K562 (cell line): ENCODE measurements around the gene ANKRD60. TPM values are rescaled to one million over a fixed set of nuclear protein-coding genes. Genes with fewer than 3 reads are reported as not detected.

Experiments used
- ATAC-seq: fragments of 200-7000 bp; cut with Tn5 transposase; 3 replicates; pipeline ENCODE4 v1.9.1; 2020; ENCODE audit warnings: moderate library complexity
- BruUV-seq: library from RNA; stranded (reverse); fragments of 400-500 nt; replicated peaks from 2 replicates; lab custom pipeline; 2021; lab: Mats Ljungman, UMichigan
- CTCF ChIA-PET: fragments of 300-600 bp; formaldehyde crosslinking; extraction: SDS; loops from one replicate; lab custom pipeline; 2021; ENCODE audit warnings: low intra/inter-chr PET ratio; lab: Yijun Ruan, JAX
- POLR2A ChIA-PET: fragments of 300-600, 350-650 bp; sonication (Branson Sonifier 250); formaldehyde crosslinking; extraction: SDS; loops from one replicate; lab custom pipeline; 2021; ENCODE audit warnings: antibody characterized with exemption, inconsistent platforms; lab: Yijun Ruan, JAX
- DNase-seq, 4 experiments: peaks; one replicate each; pipeline versions ENCODE4 v3.0.0 to v3.0.0-alpha.2; 2011 to 2018; ENCODE audit warnings: low spot score in 3 of 4, mixed read lengths in 3 of 4; ENCODE audit errors: extremely low read depth in 1 of 4
- FAIRE-seq: peaks from 2 replicates; lab custom pipeline; 2011; peaks lifted over from hg19 to GRCh38; lab: Jason Lieb, UNC
- H2AFZ ChIP-seq: 2 replicates; pipeline ENCODE4 v1.6.0; 2011; ENCODE audit warnings: low read depth, low read length, control low read depth, inconsistent platforms
- H3K27ac ChIP-seq: fragments of 200-600 bp; 3 replicates; pipeline ENCODE4 v1.8.0; 2011; ENCODE audit warnings: low read depth, mild to moderate bottlenecking, control low read depth, inconsistent platforms, low read length, moderate library complexity, mixed read lengths; ENCODE audit errors: extremely low read depth
- H3K27me3 ChIP-seq, 2 experiments: fragments of 300-600 bp in 1 of 2; 2 replicates in 1 of 2; 3 replicates in 1 of 2; pipeline versions ENCODE4 v1.6.0 to v1.8.0; 2011; ENCODE audit warnings: inconsistent platforms in 2 of 2, low read length in 2 of 2, mild to moderate bottlenecking in 1 of 2, mixed read lengths in 1 of 2, moderate library complexity in 1 of 2; ENCODE audit not compliant: control insufficient read depth in 2 of 2, insufficient read depth in 2 of 2
- H3K36me3 ChIP-seq: fragments of 300-600 bp; 3 replicates; pipeline ENCODE4 v1.8.0; 2011; ENCODE audit warnings: mild to moderate bottlenecking, low read length, inconsistent platforms; ENCODE audit not compliant: control insufficient read depth, insufficient read depth
- H3K4me1 ChIP-seq, 2 experiments: fragments of 200-600 bp in 1 of 2; replicated peaks in 1 of 2; 2 replicates in 1 of 2; 3 replicates in 1 of 2; pipeline versions ENCODE4 v1.5.1 to v1.8.0; 2011; ENCODE audit warnings: inconsistent platforms in 2 of 2, low read length in 2 of 2, mild to moderate bottlenecking in 1 of 2, mixed read lengths in 1 of 2, moderate library complexity in 1 of 2; ENCODE audit not compliant: control insufficient read depth in 2 of 2, insufficient read depth in 2 of 2
- H3K4me2 ChIP-seq: 2 replicates; pipeline ENCODE4 v1.6.1; 2011; ENCODE audit warnings: low read length, control low read depth, inconsistent platforms, mixed read lengths; ENCODE audit not compliant: insufficient read depth
- H3K4me3 ChIP-seq: fragments of 200-600 bp; sonication (generic), shearing (Covaris generic); 2 replicates; pipeline ENCODE4 v1.5.1; 2016; ENCODE audit warnings: control low read depth, inconsistent platforms
- H3K79me2 ChIP-seq: fragments of 200-600 bp; 3 replicates; pipeline ENCODE4 v1.8.0; 2011; ENCODE audit warnings: low read length, inconsistent platforms; ENCODE audit not compliant: control insufficient read depth, insufficient read depth
- H3K9ac ChIP-seq, 2 experiments: 2 replicates each; pipeline versions ENCODE4 v1.6.0 to v1.6.1; 2011; ENCODE audit warnings: low read depth in 2 of 2, low read length in 2 of 2, control low read depth in 1 of 2, inconsistent platforms in 1 of 2, mild to moderate bottlenecking in 1 of 2, mixed read lengths in 1 of 2; ENCODE audit not compliant: insufficient read depth in 1 of 2
- H3K9me1 ChIP-seq: one replicate; pipeline ENCODE4 v1.6.0; 2011; ENCODE audit warnings: inconsistent platforms, mild to moderate bottlenecking, low read length, moderate library complexity; ENCODE audit not compliant: control insufficient read depth, insufficient read depth
- H3K9me3 ChIP-seq: replicated peaks from 2 replicates; pipeline ENCODE4 v1.5.1; 2011; ENCODE audit warnings: low read depth, low read length, inconsistent platforms; ENCODE audit not compliant: control insufficient read depth, insufficient read depth
- H4K20me1 ChIP-seq: replicated peaks from 2 replicates; pipeline ENCODE4 v1.6.1; 2011; ENCODE audit warnings: low read length, inconsistent platforms, mixed read lengths; ENCODE audit not compliant: control insufficient read depth, insufficient read depth
- ATF1 ChIP-seq, 2 experiments: fragments of 450-650 bp in 1 of 2; IDR thresholded peaks; 2 replicates each; pipeline ENCODE4 v1.6.1; 2016; ENCODE audit warnings: missing compliant biosample characterization in 1 of 2, missing genetic modification characterization in 1 of 2
- COPS2 ChIP-seq: fragments of 450-650 bp; conservative IDR thresholded peaks from 2 replicates; pipeline ENCODE4 v1.6.1; 2016; ENCODE audit warnings: mild to moderate bottlenecking, moderate library complexity
- ELF2 ChIP-seq: fragments of 250-450 bp; sonication (Bioruptor Pico); IDR thresholded peaks from 2 replicates; pipeline ENCODE4 v1.5.0; 2021; ENCODE audit warnings: mild to moderate bottlenecking
- KLF16 ChIP-seq: IDR thresholded peaks from 2 replicates; pipeline ENCODE4 v1.6.1; 2016; ENCODE audit warnings: antibody characterized with exemption
- LCOR ChIP-seq: sonication (generic); formaldehyde crosslinking; IDR thresholded peaks from 2 replicates; pipeline ENCODE4 v1.8.0; 2022; ENCODE audit warnings: mild to moderate bottlenecking, missing genetic modification reagents
- SIN3A ChIP-seq, 2 experiments: fragments of 150-350 bp in 1 of 2; IDR thresholded peaks; 2 replicates each; pipeline ENCODE4 v1.6.1; 2011 to 2016; ENCODE audit warnings: borderline replicate concordance in 2 of 2, low read depth in 2 of 2, low read length in 2 of 2, mild to moderate bottlenecking in 2 of 2, moderate library complexity in 2 of 2; ENCODE audit not compliant: control insufficient read depth in 1 of 2
- WGBS: fragments of 100-300 bp; shearing (Covaris generic); methylation state at CpG from one replicate; pipeline ENCODE4 v1.1.6; 2016; ENCODE audit warnings: low coverage, mixed read lengths; ENCODE audit not compliant: insufficient coverage; ENCODE audit errors: missing lambda C conversion rate; 5-methylcytosine and 5-hydroxymethylcytosine counted together
- in situ Hi-C: fragments of 300-500 bp; cut with MboI; formaldehyde crosslinking; loops from 4 replicates; pipeline ENCODE4 v1.15.0; 2018; ENCODE audit warnings: inconsistent platforms, mixed read lengths
- intact Hi-C: fragments of 100-400 bp; cut with micrococcal nuclease; formaldehyde crosslinking; loops from 2 replicates; pipeline ENCODE4 v1.14.2; 2022
- polyA plus RNA-seq, 8 experiments: library from polyadenylated mRNA; depleted of rRNA in 4 of 8; stranded (reverse) in 5 of 8; unstranded in 3 of 8; fragments of >200 nt; fragmentation: Nextera tagmentation in 2 of 8; fragmentation: Illumina TruSeq in 1 of 8; extraction: Ambion mirVana in 2 of 8; extraction: Trizol in 1 of 8; gene quantifications; 2 replicates each; pipeline versions ENCODE4 v1.2.1 to v1.2.3, GENCODE V29; 2011 to 2014; ENCODE audit warnings: inconsistent platforms in 1 of 8, missing spikeins in 1 of 8
- total RNA-seq, 7 experiments: library from RNA; depleted of rRNA in 6 of 7; stranded (reverse); fragments of >200 nt in 6 of 7; fragmentation: Illumina TruSeq in 2 of 7; extraction: Trizol in 2 of 7; gene quantifications; 2 replicates each; pipeline versions ENCODE4 v1.2.1 to v1.2.3, GENCODE V29; 2011 to 2021; ENCODE audit warnings: low replicate concordance in 1 of 7
- TF ChIP-seq, protein P1 (sequence below): fragments of 250-450 bp; sonication (Bioruptor Pico); IDR thresholded peaks from 2 replicates; pipeline ENCODE4 v1.4.0; 2020; ENCODE audit warnings: mild to moderate bottlenecking, moderate library complexity, borderline replicate concordance
- TF ChIP-seq, protein P2 (sequence below): fragments of 450-650 bp; conservative IDR thresholded peaks from 2 replicates; pipeline ENCODE4 v1.6.1; 2016; ENCODE audit warnings: missing genetic modification characterization, low read depth, mild to moderate bottlenecking, missing compliant biosample characterization, moderate library complexity
- TF ChIP-seq, protein P3 (sequence below), 2 experiments: fragments of 450-650 bp in 1 of 2; IDR thresholded peaks; 2 replicates each; pipeline ENCODE4 v1.6.1; 2011 to 2017; ENCODE audit warnings: low read depth in 2 of 2, antibody characterized with exemption in 1 of 2, borderline replicate concordance in 1 of 2, low read length in 1 of 2, mild to moderate bottlenecking in 1 of 2, mixed read lengths in 1 of 2; ENCODE audit not compliant: control insufficient read depth in 1 of 2
- TF ChIP-seq, protein P4 (sequence below): fragments of 250-450 bp; sonication (Bioruptor Pico); IDR thresholded peaks from 2 replicates; pipeline ENCODE4 v1.9.0; 2021; ENCODE audit warnings: mild to moderate bottlenecking
- TF ChIP-seq, protein P5 (sequence below): fragments of 450-650 bp; IDR thresholded peaks from one replicate; pipeline ENCODE4 v1.6.1; 2018; ENCODE audit warnings: mild to moderate bottlenecking, moderate library complexity; ENCODE audit not compliant: partially characterized antibody

Gene ANKRD60
- total and polyA plus RNA-seq, 9 of the 15 experiments (the other 6 are each of a cell fraction or from before 2014, with no cell fraction given) = not detected

DNA sequence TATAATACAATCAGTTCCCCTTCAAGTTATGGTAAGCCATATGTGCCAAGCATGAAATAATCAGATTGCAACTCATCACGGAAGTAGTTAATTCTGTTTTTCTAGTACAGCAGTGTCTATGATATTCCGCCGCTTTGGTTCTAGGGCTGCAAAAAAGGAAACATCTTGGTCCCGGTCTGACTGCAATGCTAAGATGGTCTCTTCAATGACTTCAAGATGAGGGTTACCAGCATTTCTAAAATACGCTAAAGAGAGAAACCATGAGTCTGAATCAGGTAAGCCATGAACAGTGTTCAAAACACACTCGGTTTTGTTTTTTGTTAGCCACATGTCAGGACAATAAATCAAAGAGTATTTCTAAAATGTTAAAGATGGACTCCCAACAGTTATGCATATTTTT lies 3.2 kb upstream of the ANKRD60 start:
- Histone ChIP-seq H3K27me3 (peaks cover 16 to 26% of the 10 kb centered on the region in 2 experiments), H3K9me3 (no peaks in the 10 kb centered on the region), H3K4me2 (no peak overlapping the region), H3K4me3 (no peak overlapping the region), H3K9ac (no peak overlapping the region), H3K36me3 (no peaks in the 10 kb centered on the region), H3K4me1 (peaks cover 0 to 10% of the 10 kb centered on the region in 2 experiments; a peak in 2 of 5 replicates), H3K27ac (no peak overlapping the region), H3K9me1 (no peaks in the 10 kb centered on the region), H2AFZ (no peak overlapping the region), H3K79me2 (no peaks in the 10 kb centered on the region), H4K20me1 (0 out of 2 replicates have a peak, but pooled peaks cover 4% of the 10 kb centered on the region)
- FAIRE-seq (no peak), DNase-seq (no peak), ATAC-seq (no peak)
- in situ Hi-C loops = loop anchor here (25.0 kb wide), 2 partner anchors 406 to 581 kb away; no protein-coding TSS in a partner anchor
- BruUV-seq = no TSS peak
- 50% methylated on average over 6 of the region's 6 CpGs for WGBS
- intact Hi-C loops = loop anchor here (10.0 kb wide), 2 partner anchors 423 to 603 kb away; partner anchors contain the start of gene STX16
- CTCF ChIA-PET = no interaction called here
- POLR2A ChIA-PET = no interaction called here
- TF ChIP-seq SIN3A (IDR thresholded peaks at IDR 0.05; ENCODE audit: borderline replicate concordance in 2 of 2, control insufficient read depth in 1 of 2, low read depth in 2 of 2, low read length in 2 of 2) = no peak
- TF ChIP-seq, protein P1, sequence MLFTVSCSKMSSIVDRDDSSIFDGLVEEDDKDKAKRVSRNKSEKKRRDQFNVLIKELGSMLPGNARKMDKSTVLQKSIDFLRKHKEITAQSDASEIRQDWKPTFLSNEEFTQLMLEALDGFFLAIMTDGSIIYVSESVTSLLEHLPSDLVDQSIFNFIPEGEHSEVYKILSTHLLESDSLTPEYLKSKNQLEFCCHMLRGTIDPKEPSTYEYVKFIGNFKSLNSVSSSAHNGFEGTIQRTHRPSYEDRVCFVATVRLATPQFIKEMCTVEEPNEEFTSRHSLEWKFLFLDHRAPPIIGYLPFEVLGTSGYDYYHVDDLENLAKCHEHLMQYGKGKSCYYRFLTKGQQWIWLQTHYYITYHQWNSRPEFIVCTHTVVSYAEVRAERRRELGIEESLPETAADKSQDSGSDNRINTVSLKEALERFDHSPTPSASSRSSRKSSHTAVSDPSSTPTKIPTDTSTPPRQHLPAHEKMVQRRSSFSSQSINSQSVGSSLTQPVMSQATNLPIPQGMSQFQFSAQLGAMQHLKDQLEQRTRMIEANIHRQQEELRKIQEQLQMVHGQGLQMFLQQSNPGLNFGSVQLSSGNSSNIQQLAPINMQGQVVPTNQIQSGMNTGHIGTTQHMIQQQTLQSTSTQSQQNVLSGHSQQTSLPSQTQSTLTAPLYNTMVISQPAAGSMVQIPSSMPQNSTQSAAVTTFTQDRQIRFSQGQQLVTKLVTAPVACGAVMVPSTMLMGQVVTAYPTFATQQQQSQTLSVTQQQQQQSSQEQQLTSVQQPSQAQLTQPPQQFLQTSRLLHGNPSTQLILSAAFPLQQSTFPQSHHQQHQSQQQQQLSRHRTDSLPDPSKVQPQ (CRISPR knock-in tag) = no peak
- no peak for TF ChIP-seq ELF2 (CRISPR knock-in tag)
- TF ChIP-seq, protein P2, sequence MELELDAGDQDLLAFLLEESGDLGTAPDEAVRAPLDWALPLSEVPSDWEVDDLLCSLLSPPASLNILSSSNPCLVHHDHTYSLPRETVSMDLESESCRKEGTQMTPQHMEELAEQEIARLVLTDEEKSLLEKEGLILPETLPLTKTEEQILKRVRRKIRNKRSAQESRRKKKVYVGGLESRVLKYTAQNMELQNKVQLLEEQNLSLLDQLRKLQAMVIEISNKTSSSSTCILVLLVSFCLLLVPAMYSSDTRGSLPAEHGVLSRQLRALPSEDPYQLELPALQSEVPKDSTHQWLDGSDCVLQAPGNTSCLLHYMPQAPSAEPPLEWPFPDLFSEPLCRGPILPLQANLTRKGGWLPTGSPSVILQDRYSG (tag) = no peak
- TF ChIP-seq KLF16 = no peak
- TF ChIP-seq ATF1 (CRISPR knock-in tag; IDR thresholded peaks at IDR 0.05) = no peak
- TF ChIP-seq ATF1 (tag; IDR thresholded peaks at IDR 0.05) = no peak
- TF ChIP-seq, protein P3, sequence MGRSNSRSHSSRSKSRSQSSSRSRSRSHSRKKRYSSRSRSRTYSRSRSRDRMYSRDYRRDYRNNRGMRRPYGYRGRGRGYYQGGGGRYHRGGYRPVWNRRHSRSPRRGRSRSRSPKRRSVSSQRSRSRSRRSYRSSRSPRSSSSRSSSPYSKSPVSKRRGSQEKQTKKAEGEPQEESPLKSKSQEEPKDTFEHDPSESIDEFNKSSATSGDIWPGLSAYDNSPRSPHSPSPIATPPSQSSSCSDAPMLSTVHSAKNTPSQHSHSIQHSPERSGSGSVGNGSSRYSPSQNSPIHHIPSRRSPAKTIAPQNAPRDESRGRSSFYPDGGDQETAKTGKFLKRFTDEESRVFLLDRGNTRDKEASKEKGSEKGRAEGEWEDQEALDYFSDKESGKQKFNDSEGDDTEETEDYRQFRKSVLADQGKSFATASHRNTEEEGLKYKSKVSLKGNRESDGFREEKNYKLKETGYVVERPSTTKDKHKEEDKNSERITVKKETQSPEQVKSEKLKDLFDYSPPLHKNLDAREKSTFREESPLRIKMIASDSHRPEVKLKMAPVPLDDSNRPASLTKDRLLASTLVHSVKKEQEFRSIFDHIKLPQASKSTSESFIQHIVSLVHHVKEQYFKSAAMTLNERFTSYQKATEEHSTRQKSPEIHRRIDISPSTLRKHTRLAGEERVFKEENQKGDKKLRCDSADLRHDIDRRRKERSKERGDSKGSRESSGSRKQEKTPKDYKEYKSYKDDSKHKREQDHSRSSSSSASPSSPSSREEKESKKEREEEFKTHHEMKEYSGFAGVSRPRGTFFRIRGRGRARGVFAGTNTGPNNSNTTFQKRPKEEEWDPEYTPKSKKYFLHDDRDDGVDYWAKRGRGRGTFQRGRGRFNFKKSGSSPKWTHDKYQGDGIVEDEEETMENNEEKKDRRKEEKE (IDR thresholded peaks at IDR 0.05; ENCODE audit: borderline replicate concordance in 1 of 2, control insufficient read depth in 1 of 2, low read depth in 2 of 2, low read length in 1 of 2) = no peak
- no peak for TF ChIP-seq COPS2
- no peak for TF ChIP-seq LCOR (CRISPR knock-in tag)
- TF ChIP-seq, protein P4, sequence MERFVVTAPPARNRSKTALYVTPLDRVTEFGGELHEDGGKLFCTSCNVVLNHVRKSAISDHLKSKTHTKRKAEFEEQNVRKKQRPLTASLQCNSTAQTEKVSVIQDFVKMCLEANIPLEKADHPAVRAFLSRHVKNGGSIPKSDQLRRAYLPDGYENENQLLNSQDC (CRISPR knock-in tag) = no peak
- TF ChIP-seq, protein P5, sequence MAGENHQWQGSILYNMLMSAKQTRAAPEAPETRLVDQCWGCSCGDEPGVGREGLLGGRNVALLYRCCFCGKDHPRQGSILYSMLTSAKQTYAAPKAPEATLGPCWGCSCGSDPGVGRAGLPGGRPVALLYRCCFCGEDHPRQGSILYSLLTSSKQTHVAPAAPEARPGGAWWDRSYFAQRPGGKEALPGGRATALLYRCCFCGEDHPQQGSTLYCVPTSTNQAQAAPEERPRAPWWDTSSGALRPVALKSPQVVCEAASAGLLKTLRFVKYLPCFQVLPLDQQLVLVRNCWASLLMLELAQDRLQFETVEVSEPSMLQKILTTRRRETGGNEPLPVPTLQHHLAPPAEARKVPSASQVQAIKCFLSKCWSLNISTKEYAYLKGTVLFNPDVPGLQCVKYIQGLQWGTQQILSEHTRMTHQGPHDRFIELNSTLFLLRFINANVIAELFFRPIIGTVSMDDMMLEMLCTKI = no peak
